ENCODE data around the gene STARD13.

Gene STARD13

GRCh38 chr13:33285420-33286124 is at the start of gene STARD13:
Gene STARD13, minus strand, starts transcription at chr13:33285755. Its CDS starts 117 bp downstream, at chr13:33285638.
- DNase-seq (ENCODE audit: low read depth): peak; percentile 98

DNA sequence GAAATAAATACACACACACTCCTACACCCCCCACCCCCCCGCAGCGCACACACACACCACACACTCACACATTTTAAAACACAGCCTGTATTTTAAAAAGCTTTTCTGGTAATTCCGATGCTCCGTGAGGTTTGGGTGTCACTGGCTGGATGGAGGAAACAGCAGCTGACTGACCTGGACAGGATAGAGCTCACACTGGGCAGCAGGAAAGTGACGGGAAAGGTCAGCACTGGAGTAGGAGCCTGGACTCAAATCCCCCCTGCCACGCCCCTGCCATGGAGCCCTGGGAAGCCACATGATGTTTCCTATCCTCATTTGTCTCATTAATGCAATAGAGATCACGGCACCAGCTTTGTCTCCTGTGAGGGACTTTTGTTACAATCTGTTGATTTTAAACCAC is 49.3 kb upstream of the STARD13 start:
- no peak for DNase-seq (ENCODE audit: low read depth)

GRCh38 chr13:33331962-33332361 is 46.4 kb upstream of the STARD13 start:
- DNase-seq (ENCODE audit: low read depth): no peak

DNA sequence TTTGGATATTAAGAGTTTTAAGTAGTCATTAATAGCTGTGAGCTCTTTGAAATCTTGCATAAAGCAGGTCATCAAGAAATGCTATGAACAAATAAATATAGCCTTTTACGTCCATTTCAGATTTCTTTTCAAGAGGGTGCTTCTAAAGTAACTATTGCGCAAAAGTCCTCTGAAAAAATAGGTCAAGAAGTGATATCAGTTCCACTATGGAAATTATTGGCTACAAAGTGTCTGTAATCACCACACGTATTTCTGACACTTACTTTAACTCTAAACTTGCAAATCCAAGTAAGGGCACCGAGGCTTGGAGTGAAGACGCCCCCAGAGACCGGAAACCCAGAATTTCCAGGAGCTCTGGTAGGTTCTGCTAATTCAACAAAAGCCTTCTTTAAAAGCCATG is 44.9 kb upstream of the STARD13 start:
- DNase-seq (ENCODE audit: low read depth): no peak

- no peak for DNase-seq (ENCODE audit: low read depth)
These were observed 43.1 kb upstream of the STARD13 start for GRCh38 chr13:33328701-33329100.

DNA sequence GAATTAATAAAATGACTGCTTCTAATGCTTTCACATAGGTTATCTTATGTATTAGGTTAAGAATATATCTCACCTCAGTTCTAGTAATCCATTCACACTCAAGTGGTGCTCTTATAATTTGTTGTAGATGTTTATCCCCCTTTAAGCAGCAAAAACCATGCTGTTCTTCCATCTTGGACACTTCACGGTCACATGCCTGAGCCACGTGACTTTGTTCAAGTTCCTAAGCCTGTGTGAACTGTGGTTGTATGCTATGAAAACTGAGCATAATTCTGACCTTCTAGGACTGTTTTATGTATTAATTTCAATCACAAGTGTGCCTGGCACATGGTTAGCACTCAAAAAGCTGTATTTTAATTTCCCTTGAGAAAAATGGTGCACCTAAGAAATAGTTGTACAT is 41.2 kb upstream of the STARD13 start:
- no peak for DNase-seq (ENCODE audit: low read depth)

DNA sequence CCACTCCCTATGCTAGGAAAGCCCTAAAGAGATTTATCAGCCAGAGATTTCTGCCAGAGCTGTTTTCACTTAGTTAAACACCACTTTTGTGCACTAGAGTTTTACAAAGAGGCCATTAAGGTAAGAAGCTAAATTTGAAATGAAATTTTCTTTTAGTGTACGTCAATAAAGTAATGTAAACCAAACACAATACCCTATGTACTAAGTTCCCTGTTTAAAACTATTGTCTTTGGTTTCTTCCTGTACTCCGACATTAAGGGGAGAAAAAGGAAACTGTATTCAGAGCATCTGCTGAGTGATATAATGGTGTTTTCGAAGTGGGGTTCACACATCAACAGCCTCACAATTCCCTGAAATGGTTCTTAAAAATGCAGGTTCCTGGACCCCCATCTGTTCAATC is 40.7 kb upstream of the STARD13 start:
- no peak for DNase-seq (ENCODE audit: low read depth)

- DNase-seq (ENCODE audit: low read depth): peak; percentile 33
These were observed 38.4 kb upstream of the STARD13 start for GRCh38 chr13:33323801-33324510.

- DNase-seq (ENCODE audit: low read depth): no peak
These were observed 37.6 kb upstream of the STARD13 start for GRCh38 chr13:33322965-33323668.

DNA sequence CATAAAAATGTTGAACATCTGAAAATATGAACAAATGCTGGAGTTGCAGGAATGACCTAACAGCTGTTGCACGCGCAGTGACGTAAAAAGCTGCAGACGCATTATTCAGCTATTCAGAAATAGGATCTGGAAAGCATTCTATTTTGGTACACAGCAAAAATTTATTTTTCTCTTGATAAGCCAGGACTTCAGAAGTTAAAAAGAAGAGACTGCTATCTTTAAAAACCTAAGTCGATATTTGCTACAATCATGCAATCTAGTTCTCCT is 36.9 kb upstream of the STARD13 start:
- peak; percentile 78 for DNase-seq (ENCODE audit: low read depth)

DNA sequence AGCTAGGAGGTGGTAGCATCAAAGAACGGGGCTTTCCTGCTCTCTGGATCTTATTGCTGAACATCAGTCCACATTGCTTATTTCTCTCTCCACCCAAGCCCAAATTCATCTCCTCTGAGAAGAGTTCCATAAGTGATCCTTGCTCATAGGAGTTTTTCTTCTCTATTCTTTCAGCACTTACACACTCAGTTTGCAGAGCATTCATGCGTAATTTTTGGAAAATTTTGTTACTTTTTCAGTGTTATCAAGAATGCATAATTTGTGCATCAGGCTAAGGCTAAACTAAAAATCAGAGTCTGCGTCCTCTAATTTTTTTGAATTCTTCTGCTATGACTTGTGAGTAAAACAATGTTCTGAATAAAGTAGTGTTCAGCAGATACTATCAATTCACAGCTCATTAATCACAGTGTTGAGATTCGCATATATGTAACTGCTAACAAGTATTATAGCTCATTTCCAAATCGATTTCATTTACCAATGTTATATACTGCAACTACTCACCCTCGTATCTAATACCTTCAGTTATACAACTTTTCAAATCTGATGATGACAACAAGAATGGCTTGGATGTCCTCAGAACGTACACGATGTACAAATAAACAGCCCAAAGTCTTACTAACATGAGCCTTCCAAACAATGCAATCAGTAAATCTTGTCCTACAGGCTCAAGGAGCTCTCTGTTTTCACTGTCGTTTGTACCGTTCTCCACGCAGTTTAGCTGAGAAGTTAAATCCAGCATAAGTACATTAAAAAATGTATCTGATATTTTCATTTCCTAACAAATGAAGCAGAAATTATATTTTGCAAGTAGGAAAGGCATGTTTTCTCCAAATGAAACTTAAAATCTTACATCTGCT is 36.4 kb upstream of the STARD13 start:
- peak; percentile 55 for DNase-seq (ENCODE audit: low read depth)

DNA sequence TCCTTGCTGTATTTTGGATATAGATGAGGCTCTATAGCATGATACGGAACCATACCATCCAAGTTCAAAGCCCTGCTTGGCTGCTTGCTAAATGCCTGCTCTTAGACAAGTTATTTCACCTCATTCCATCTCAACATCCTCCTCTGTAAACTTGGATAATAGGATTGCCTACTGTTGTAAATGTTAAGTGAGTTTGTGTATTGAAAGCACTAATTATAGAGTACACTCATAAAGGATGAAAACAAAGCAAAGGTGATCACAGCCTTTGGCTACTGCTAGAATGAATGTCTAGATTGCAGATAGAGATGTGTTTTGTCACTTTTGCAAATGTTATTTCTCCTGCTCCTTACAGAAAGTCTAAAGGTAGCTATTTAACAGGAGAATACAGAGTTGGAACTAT is 34.3 kb upstream of the STARD13 start:
- DNase-seq (ENCODE audit: low read depth): no peak

GRCh38 chr13:33318744-33319143 is 33.2 kb upstream of the STARD13 start:
- DNase-seq (ENCODE audit: low read depth): no peak

DNA sequence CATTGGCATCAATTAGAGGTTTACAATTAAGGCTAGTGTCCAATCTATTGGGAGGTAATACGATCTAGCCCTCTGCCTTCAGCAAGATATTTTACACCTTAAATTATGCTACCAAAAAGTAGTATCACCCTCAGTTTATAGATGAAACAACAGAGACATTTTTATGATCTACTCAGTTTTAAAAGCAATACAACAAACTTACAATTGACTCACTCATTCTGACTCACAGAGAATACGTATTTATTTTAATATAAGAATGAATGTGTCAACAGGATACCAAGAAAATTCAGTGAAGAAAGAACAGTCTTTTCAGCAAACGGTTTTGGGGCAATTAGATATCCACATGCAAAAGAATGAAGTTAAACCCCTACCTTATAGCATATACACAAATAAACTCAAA is 32.5 kb upstream of the STARD13 start:
- DNase-seq (ENCODE audit: low read depth): no peak

GRCh38 chr13:33316890-33317289 is 31.3 kb upstream of the STARD13 start:
- no peak for DNase-seq (ENCODE audit: low read depth)

DNA sequence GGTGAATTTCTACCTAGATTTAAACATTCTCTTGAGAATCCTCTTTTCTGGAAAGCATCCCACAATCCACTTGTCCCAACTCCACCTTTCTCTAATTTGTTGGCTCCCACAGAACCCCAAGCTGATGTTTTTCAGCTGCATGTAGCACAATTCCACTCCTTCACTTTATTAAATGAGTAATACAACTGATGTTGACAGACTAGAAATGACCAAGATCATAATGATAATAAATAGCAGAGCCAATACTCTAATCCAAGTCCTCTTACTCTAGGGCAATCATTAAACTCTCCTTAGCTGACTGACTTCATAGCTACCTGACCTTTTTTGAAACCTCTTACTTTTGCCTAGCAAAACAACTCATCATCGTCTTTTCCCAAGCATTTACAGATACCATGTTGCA is 27.9 kb upstream of the STARD13 start:
- DNase-seq (ENCODE audit: low read depth): no peak

DNA sequence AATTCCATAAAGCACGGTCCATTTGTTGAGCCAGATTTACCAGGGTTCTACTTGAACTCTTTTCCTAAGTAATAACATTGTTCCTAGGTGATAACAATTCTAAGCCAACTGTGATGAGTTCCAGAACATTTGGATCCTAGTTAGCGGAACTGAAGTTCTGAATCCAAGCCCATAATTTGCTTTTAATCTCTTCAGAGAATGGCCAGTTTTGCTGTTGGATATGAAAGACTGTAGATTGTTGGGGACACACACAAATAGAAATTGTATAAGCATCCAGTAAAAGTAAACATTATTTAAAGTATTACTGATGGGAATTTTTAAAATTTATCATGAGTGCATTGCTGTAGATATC is 27.3 kb upstream of the STARD13 start:
- DNase-seq (ENCODE audit: low read depth): no peak

DNA sequence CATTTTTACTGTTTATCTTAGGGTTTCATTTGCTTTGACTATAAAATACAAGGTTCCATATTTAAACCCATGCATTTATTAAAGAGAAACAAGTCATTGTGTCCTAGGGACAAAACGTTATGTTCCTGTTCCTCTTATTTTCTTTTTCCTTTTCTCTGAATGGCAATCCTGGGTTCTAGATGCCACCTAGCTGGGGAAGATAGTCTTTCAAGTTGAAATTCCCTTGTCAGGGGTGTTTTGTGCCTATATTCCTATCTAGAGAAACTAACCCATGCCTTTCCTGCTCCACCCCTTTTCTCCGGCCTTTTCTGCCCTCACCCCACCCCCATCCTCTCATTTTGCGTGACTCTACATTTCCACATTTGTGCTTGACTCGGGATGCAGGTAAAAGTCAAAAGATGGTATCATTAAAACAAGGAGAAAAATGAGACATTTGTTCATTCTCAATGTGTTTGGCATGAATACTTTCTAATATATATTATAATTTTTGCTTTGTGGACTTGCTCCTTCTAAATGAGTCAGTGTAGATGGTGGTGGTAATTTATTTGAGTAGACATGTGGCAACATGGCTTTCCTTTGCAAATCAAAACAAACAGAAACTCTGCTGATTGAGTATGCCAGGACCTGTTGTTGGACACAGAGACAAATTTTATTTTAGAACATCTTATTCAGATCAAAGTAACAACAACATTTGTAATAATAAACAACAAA is 26.8 kb upstream of the STARD13 start:
- peak; percentile 47 for DNase-seq (ENCODE audit: low read depth)

- DNase-seq (ENCODE audit: low read depth): no peak
These were observed 25.5 kb upstream of the STARD13 start for GRCh38 chr13:33311040-33311439.

GRCh38 chr13:33310245-33311038 is 24.9 kb upstream of the STARD13 start:
- no peak for DNase-seq (ENCODE audit: low read depth)

- DNase-seq (ENCODE audit: low read depth): no peak
These were observed 23.3 kb upstream of the STARD13 start for GRCh38 chr13:33308863-33309262.

All from iris pigment epithelial cell (primary cell).